ENCODE results near the gene INSL6.

- TF ChIP-seq, protein P1, sequence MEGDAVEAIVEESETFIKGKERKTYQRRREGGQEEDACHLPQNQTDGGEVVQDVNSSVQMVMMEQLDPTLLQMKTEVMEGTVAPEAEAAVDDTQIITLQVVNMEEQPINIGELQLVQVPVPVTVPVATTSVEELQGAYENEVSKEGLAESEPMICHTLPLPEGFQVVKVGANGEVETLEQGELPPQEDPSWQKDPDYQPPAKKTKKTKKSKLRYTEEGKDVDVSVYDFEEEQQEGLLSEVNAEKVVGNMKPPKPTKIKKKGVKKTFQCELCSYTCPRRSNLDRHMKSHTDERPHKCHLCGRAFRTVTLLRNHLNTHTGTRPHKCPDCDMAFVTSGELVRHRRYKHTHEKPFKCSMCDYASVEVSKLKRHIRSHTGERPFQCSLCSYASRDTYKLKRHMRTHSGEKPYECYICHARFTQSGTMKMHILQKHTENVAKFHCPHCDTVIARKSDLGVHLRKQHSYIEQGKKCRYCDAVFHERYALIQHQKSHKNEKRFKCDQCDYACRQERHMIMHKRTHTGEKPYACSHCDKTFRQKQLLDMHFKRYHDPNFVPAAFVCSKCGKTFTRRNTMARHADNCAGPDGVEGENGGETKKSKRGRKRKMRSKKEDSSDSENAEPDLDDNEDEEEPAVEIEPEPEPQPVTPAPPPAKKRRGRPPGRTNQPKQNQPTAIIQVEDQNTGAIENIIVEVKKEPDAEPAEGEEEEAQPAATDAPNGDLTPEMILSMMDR (IDR thresholded peaks at IDR 0.05; ENCODE audit: low read depth, low read length): no peak
- no peak for TF ChIP-seq EZH2phosphoT487 (IDR thresholded peaks at IDR 0.05; ENCODE audit: low read depth)
Observed at GRCh38 chr9:5205071-5205470, 19.6 kb upstream of the INSL6 start.
